GM18526 (cell line): ENCODE results near the gene PEPD.

ENCODE experiments used
- POLR2A ChIP-seq: IDR thresholded peaks from 3 replicates; pipeline ENCODE4 v1.6.1; 2011; ENCODE audit not compliant: insufficient read length; ENCODE audit errors: extremely low read depth

The PEPD gene

GRCh38 chr19:33386361-33386858 is 135.2 kb downstream of the PEPD start:
- TF ChIP-seq POLR2A = no peak

DNA sequence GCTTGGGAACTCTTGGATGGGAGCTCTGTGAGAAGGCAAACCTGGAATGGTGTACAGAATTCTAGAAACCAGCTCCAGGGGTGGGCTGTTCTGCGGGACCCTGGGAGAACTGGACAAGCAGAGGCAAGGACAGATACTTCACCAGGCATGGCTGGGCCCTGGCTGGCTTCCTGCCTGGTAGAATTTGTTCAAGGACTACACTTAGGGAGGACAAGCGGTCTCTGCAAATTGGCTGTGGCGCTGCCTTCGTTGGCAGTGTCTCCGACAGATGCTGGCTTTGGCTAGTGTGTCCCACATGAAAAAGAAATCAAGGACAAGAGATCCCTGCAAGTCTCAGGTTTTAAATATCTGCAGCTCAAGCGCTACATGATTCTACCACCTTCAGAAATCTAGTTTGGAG is 135.6 kb downstream of the PEPD start:
- no peak for TF ChIP-seq POLR2A

DNA sequence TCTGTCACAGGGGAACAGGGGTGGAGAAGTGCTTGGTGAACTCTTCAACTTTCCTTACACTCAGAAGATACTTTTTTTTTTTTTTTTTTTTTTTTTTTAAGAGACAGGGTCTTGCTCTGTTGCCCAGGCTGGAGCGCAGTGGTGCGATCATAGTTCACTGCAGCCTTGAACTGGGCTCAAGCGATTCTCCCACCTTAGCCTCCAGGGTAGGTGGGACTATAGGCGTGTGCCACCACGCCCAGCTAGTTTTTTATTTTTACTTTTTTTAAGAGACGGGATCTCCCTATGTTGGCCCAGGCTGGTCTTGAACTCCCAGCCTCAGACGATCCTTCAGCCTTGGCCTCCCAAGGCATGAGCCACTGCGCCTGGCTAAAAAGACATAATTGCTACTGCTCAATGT is 136.6 kb downstream of the PEPD start:
- TF ChIP-seq POLR2A = no peak

DNA sequence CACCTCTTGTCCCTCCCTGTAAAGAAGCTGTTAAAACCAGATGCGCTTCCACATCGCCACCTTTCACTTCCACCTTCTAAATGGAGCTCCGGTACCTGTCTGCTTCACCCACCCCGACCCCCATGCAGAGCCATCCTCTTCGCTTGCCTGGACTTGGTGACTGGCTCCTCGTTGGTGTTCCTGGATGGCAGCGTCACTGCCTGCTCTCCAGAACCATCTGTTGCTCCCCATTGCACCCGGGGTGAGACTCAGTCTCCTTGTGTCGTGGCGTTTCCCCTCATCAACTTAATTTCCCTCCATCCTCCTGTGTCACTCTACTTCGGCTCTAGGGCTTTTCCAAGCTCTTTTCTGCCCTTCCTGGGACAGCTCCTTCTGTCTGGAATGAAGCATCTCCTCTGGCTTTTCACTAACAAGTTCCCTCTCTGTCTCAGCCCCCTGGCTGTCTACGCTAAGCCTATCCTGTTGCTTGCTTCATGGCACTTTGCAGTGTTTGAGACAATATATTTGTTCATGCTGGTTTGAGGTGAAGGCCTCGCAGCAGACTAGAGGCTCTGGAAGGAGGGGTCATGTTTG is 137.8 kb downstream of the PEPD start:
- no peak for TF ChIP-seq POLR2A

- TF ChIP-seq POLR2A = no peak
Measured at GRCh38 chr19:33382982-33383381, 138.6 kb downstream of the PEPD start.

DNA sequence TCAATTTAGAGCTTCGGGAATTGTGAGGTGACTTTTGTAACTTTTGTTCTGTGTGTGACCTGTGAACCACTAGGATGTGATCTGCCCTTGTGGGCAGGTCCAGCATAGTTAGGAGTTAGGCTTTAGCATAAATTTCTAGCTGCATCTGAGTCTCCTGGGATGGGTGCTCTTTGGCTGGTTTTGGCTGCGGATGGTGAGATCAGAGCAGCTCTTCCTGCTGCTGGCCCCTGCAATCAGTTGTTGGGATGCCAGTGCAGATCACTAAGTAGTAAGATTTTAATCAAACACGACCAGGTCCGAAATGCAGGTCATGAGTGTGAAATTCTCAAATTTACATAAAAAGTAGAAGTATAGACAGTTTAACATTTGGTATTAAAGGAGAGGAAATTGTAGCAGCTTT is 139.6 kb downstream of the PEPD start:
- TF ChIP-seq POLR2A = no peak

GRCh38 chr19:33381101-33381500 is 140.5 kb downstream of the PEPD start:
- no peak for TF ChIP-seq POLR2A

- no peak for TF ChIP-seq POLR2A
Measured at GRCh38 chr19:33379151-33379829, 142.3 kb downstream of the PEPD start.

DNA sequence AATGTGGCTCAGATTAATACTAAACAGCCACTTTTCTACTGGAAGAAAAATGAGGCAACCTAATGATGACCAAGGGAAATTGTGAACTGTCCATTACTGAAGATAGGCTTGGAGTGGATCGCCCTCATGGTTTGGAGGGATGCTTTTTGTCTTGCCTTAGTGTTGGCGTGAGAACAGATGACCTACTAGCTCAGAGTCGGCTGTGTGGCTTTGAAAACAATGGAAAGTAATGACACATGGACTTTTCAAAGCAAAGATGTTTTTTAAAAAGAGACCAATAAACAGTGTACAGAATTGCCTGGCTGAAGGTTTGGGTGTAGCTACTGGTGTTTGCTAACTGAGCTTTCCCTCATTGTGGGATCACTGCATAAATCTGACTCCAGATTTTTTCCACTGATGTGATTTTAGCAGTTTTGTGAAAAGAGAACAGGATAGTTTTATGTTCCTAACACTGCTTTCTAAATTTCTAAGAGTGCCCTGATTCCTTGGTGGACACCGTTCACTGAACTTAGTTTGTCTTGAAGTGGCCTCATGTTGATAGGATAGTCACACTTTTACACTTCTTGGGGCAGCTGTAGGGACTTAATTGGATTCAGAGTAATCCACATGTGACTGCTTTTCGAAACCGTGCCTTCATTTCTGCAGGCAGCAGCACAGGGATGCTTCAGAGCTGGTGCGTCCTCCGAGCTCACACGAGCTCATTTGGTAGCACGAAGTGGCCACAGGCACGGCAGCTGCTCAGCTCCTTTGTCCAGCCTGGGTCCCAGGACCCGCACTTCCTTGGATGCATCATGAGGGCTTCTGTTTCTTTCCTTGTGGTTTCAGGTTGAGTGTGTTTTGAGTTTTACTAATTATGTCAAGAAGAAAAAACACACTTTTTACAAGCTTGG is 143.8 kb downstream of the PEPD start:
- TF ChIP-seq POLR2A = no peak

- no peak for TF ChIP-seq POLR2A
Measured at GRCh38 chr19:33376941-33377557, 144.5 kb downstream of the PEPD start.

DNA sequence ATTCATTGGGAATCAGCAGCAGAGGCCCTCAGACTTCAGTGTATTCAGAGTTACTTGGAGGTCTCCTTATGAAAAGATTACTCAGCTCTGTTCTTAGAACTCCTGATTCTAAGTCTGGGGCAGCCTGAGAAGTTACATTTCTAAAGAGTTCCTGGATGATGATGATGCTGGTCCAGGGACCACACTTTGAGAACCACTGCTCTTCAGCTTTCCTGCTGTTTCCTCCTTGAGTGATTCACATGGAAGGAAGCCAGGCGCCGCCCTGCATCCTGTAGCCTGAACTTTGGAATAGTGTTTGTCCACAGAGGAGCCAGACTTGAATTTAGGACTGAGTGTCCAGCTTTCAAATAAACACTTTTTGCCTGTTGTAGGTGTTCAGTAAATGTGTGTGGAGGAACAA is 145.2 kb downstream of the PEPD start:
- no peak for TF ChIP-seq POLR2A

DNA sequence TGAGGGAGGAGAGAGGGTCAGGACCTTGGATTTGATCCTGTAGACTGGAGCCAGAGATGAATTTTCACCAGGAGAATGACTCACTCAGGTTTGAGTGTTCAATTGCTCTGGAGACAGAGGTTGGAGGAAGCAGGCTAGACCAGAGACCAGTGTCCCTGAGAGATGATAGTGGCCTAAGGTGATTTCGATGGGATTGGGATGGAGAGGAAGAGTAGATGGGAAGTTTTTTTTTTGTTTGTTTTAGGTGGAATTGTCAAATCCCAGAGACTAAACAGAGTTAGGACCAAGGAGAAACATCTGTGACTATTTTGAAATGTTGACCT is 145.8 kb downstream of the PEPD start:
- TF ChIP-seq POLR2A = no peak

DNA sequence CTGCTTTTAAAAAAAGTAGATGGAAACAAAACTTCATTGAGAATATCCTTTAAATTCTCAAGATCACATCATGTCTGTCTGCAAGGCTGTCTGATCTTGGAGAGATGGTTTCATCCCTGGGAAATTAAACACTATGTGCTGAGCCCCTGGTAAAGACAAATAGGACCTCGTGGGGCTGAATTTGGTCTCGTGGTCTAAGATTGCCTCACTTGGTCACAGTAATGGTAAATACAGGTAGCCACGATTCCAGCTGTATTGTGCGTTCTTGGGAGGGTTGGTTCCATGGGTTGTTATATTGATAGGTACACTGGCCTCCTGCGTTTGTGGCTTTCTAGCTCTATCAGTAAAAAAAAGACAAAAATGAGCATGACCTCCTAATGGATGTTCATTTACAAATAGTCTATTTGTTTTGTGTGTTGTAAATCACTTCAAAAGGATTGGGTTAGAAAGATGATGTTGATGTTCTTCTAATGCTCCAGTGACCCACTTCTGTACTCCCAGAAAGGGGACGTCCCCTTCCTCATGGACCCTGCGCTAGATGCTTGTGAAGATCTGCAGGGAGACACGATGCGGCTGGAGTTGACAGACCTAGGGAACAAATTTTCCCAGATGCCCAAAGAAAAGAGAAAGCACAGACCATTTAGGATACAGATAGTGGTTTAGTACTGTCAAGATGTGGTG is 146.3 kb downstream of the PEPD start:
- no peak for TF ChIP-seq POLR2A

- TF ChIP-seq POLR2A = no peak
Measured at GRCh38 chr19:33374236-33374714, 147.3 kb downstream of the PEPD start.

GRCh38 chr19:33373453-33374235 is 147.9 kb downstream of the PEPD start, which contains the start of gene CEBPG:
CEBPG (plus strand) TSS chr19:33373709; CDS start chr19:33379240, 5,531 bp downstream.
- peak; percentile 88 for TF ChIP-seq POLR2A

GRCh38 chr19:33370783-33371182 is 150.8 kb downstream of the PEPD start:
- no peak for TF ChIP-seq POLR2A
